ENCODE results near the gene ZDHHC1. TPM values are rescaled to one million over a fixed set of nuclear protein-coding genes. Genes with fewer than 3 reads are reported as not detected.
"Not testable (repeated sequence)": the region's sequence is repeated elsewhere in the genome, so short reads cannot be mapped to it uniquely, and the experiment has no call there.

Gene ZDHHC1
- total RNA-seq, 2 donors from 2014 or later, result 1.6 to 2.0 TPM

GRCh38 chr16:67352463-67352862 lies 63.8 kb downstream of the ZDHHC1 start:
- H3K27ac Mint-ChIP-seq; H3K4me1 Mint-ChIP-seq (ENCODE audit: low read depth in 2 of 2); H3K36me3 Mint-ChIP-seq; ATAC-seq; H3K27me3 Mint-ChIP-seq; DNase-seq (ENCODE audit: low spot score); H3K9me3 Mint-ChIP-seq; H3K4me3 Mint-ChIP-seq: not testable (repeated sequence)

GRCh38 chr16:67350324-67350723 lies 66.0 kb downstream of the ZDHHC1 start:
- Mint-ChIP-seq H3K27me3 (peaks cover 0 to 5% of the 10 kb centered on the region in 2 donors), H3K36me3 (no peaks in the 10 kb centered on the region), H3K9me3 (no peaks in the 10 kb centered on the region), H3K4me3 (no peak overlapping the region), H3K4me1 (ENCODE audit: low read depth in 2 of 2) (no peaks in the 10 kb centered on the region), H3K27ac (no peak overlapping the region)
- DNase-seq (ENCODE audit: low spot score) (no peak), ATAC-seq (no peak)

GRCh38 chr16:67349172-67349571 lies 67.1 kb downstream of the ZDHHC1 start:
- ATAC-seq (no peak), DNase-seq (ENCODE audit: low spot score) (no peak)
- Mint-ChIP-seq H3K4me3 (no peak overlapping the region), H3K36me3 (no peaks in the 10 kb centered on the region), H3K27ac (no peak overlapping the region), H3K9me3 (no peaks in the 10 kb centered on the region), H3K27me3 (peaks cover 0 to 5% of the 10 kb centered on the region in 2 donors), H3K4me1 (ENCODE audit: low read depth in 2 of 2) (no peaks in the 10 kb centered on the region)

GRCh38 chr16:67346341-67346740 lies 69.9 kb downstream of the ZDHHC1 start:
- Mint-ChIP-seq H3K27ac (no peak overlapping the region), H3K36me3 (no peaks in the 10 kb centered on the region), H3K27me3 (no peaks in the 10 kb centered on the region), H3K9me3 (no peaks in the 10 kb centered on the region), H3K4me3 (no peak overlapping the region), H3K4me1 (ENCODE audit: low read depth in 2 of 2) (no peaks in the 10 kb centered on the region)
- DNase-seq (ENCODE audit: low spot score), result no peak
- no peak for ATAC-seq

- H3K4me1 Mint-ChIP-seq (ENCODE audit: low read depth in 2 of 2), result no peaks in the 10 kb centered on the region
- DNase-seq (ENCODE audit: low spot score), result no peak
- no peak overlapping the region for H3K4me3 Mint-ChIP-seq
- no peaks in the 10 kb centered on the region for H3K9me3 Mint-ChIP-seq
- ATAC-seq, result no peak
- no peaks in the 10 kb centered on the region for H3K27me3 Mint-ChIP-seq
- H3K27ac Mint-ChIP-seq, result no peak overlapping the region
- H3K36me3 Mint-ChIP-seq, result no peaks in the 10 kb centered on the region
Measured at GRCh38 chr16:67345401-67345800, 70.9 kb downstream of the ZDHHC1 start.

Other genes starting within 250 kb of the ZDHHC1 start
- gene NOL3, start 245.9 kb downstream of the ZDHHC1 start, total RNA-seq, result 10 to 100 TPM; 10.5 to 20.1 TPM
- 10 to 100 TPM; 33.2 to 33.8 TPM for gene MATCAP1, start 232.5 kb downstream of the ZDHHC1 start, total RNA-seq
- under 1 TPM in 1 of 2 donors, not detected in 1; 0.38 TPM for gene EXOC3L1, start 226.3 kb downstream of the ZDHHC1 start, total RNA-seq
- gene E2F4, start 224.3 kb downstream of the ZDHHC1 start, total RNA-seq, result 100 to 1,000 TPM; 110 to 188 TPM
- gene ELMO3, start 217.3 kb downstream of the ZDHHC1 start, total RNA-seq, result 10 to 100 TPM in 1 of 2 donors, 1 to 10 TPM in 1; 3.6 to 13.9 TPM
- 10 to 100 TPM; 55.1 to 56.1 TPM for gene TMEM208, start 189.3 kb downstream of the ZDHHC1 start, total RNA-seq
- gene FHOD1, start 169.0 kb downstream of the ZDHHC1 start, total RNA-seq, result 100 to 1,000 TPM; 156 to 160 TPM
- 1 to 10 TPM; 1.4 to 5.9 TPM for gene SLC9A5, start 167.5 kb downstream of the ZDHHC1 start, total RNA-seq
- gene PLEKHG4, start 136.9 kb downstream of the ZDHHC1 start, total RNA-seq, result 1 to 10 TPM; 5.8 to 8.7 TPM
- gene KCTD19, start 89.7 kb downstream of the ZDHHC1 start, total RNA-seq, result under 1 TPM in 1 of 2 donors, not detected in 1; 0.67 TPM
- under 1 TPM in 1 of 2 donors, not detected in 1; 0.61 TPM for gene LRRC36, start 89.7 kb downstream of the ZDHHC1 start, total RNA-seq
- under 1 TPM in 1 of 2 donors, not detected in 1; 0.31 TPM for gene TPPP3, start 23.0 kb downstream of the ZDHHC1 start, total RNA-seq
- not detected for gene HSD11B2, start 14.6 kb upstream of the ZDHHC1 start, total RNA-seq
- gene ATP6V0D1, start 64.7 kb upstream of the ZDHHC1 start, total RNA-seq, result 10 to 100 TPM; 66.9 to 85.5 TPM
- not detected for gene AGRP, start 67.1 kb upstream of the ZDHHC1 start, total RNA-seq
- gene RIPOR1, start 112.4 kb upstream of the ZDHHC1 start, total RNA-seq, result 10 to 100 TPM; 47.7 to 48.2 TPM
- gene CTCF, start 146.0 kb upstream of the ZDHHC1 start, total RNA-seq, result 10 to 100 TPM; 54.3 to 72.4 TPM
- 10 to 100 TPM; 33.8 to 89.7 TPM for gene CARMIL2, start 228.7 kb upstream of the ZDHHC1 start, total RNA-seq
- 10 to 100 TPM; 54.9 to 91.3 TPM for gene ACD, start 243.8 kb upstream of the ZDHHC1 start, total RNA-seq
- gene PARD6A, start 244.5 kb upstream of the ZDHHC1 start, total RNA-seq, result 1 to 10 TPM; 6.3 to 8.0 TPM